ENCODE data around the gene VAV1.

DNA sequence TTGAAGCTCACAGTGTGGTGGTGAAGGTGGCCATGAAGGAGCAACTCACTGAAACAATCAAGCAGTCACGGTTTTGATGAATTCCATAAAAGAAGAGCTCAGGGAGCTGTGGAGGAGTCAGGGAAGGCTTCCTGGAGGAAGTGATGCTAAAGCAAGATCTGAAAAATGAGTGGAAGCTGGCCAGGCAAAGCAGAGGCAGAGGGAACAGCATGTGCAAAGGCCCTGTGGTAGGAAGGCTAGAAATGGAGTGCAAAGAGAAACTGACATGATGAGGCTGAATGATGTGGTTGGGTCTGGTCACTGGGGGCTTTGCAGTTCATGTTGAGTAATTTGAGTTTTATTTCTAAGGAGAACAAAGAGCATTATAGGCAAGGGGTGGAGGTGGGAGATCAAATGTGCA, 121.8 kb downstream of the VAV1 start:
- TF ChIP-seq, protein P1, sequence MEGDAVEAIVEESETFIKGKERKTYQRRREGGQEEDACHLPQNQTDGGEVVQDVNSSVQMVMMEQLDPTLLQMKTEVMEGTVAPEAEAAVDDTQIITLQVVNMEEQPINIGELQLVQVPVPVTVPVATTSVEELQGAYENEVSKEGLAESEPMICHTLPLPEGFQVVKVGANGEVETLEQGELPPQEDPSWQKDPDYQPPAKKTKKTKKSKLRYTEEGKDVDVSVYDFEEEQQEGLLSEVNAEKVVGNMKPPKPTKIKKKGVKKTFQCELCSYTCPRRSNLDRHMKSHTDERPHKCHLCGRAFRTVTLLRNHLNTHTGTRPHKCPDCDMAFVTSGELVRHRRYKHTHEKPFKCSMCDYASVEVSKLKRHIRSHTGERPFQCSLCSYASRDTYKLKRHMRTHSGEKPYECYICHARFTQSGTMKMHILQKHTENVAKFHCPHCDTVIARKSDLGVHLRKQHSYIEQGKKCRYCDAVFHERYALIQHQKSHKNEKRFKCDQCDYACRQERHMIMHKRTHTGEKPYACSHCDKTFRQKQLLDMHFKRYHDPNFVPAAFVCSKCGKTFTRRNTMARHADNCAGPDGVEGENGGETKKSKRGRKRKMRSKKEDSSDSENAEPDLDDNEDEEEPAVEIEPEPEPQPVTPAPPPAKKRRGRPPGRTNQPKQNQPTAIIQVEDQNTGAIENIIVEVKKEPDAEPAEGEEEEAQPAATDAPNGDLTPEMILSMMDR (IDR thresholded peaks at IDR 0.05) = no peak
- TF ChIP-seq EP300 (IDR thresholded peaks at IDR 0.05) (no peak), POLR2A (IDR thresholded peaks at IDR 0.05) (no peak)

Measured in tibial nerve (tissue), 4 donors.